GM23338 (cell line): ENCODE data around the gene MAGOH.

Experiments
- CTCF ChIP-seq, 2 experiments: fragments of 200-600 bp in 1 of 2; sonication (generic) in 1 of 2; conservative IDR thresholded peaks; 2 replicates each; pipeline versions ENCODE4 v1.5.1 to v1.6.1; 2016 to 2017; ENCODE audit warnings: antibody characterized with exemption in 2 of 2, low read depth in 2 of 2, mild to moderate bottlenecking in 2 of 2, moderate library complexity in 1 of 2
- REST ChIP-seq: IDR thresholded peaks from one replicate; pipeline ENCODE4 v1.6.1; 2018; ENCODE audit warnings: antibody characterized with exemption; ENCODE audit not compliant: unreplicated experiment

- no peak for TF ChIP-seq CTCF (conservative IDR thresholded peaks at IDR 0.05; ENCODE audit: low read depth in 2 of 2)
- no peak for TF ChIP-seq REST
These were observed 20.1 kb downstream of the MAGOH start for GRCh38 chr1:53218201-53218600.
